Measurements from ENCODE around the gene FCRLB.
"Not testable (repeated sequence)": the region's sequence is repeated elsewhere in the genome, so short reads cannot be mapped to it uniquely, and the experiment has no call there.

FCRLB gene

DNA sequence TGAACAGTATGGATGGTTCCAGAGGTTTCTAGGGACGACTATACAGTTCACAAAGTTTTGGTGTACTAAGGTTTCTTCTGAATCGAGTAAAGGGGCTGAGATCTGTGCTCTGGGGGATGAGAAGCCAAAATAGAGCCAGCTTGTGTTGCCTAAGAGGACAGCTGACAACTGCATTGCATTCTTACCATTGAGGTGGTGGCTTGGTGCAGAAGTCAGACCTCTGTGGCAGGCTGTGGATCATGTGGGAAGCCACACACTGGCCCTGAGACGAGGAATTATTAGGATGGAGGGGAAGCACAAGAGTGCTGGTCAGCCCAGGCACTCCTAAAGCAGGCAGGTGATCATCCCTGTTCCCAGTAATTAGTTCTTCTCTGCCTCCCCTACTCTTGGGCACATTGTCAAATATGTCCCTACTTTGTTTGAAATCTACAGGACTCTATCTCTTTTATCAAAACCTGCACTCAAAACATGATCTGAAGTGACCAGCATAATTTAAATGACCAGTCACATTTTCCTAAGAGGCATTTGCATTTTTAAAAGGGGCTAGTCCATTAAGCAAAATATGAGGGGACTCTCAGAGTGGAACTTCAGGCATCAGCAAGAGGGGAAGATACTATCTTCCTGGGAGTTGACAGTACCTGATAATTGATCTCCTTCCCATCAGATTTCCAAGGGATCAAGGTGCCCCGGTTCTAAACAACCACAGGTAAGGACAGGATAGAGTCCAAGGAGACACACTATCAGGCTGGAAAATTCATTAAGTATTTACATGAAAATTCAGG, at the start of gene FCRLB:
FCRLB (plus strand) TSS at position 589 of the 782 bp plus-strand sequence. CDS start 1,129 bp downstream, outside the sequence.
- DNase-seq = no peak

- not testable (repeated sequence) for DNase-seq
Measured at GRCh38 chr1:161673437-161673836, 47.9 kb upstream of the FCRLB start.

DNA sequence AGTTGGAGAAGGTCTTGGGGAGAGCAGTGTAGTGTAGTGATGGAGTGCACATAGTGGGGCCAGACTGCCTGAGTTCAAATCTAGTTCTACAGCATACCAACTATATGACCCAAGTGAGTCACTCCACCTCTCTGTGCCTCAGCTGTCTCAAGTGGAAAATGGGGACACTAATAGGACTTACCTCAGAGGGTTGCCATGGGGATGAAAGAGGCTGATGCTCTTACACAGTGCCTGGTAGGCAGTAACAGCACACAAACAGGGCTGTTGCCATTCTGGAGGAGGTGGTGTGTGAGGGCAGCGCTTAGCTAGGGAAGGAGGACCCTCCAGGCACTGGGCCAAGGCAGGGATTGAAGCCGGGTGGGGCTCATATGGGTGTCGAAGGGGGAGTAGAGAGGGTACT, 46.9 kb upstream of the FCRLB start:
- not testable (repeated sequence) for DNase-seq

GRCh38 chr1:161674908-161675307, 46.4 kb upstream of the FCRLB start:
- DNase-seq = not testable (repeated sequence)

DNA sequence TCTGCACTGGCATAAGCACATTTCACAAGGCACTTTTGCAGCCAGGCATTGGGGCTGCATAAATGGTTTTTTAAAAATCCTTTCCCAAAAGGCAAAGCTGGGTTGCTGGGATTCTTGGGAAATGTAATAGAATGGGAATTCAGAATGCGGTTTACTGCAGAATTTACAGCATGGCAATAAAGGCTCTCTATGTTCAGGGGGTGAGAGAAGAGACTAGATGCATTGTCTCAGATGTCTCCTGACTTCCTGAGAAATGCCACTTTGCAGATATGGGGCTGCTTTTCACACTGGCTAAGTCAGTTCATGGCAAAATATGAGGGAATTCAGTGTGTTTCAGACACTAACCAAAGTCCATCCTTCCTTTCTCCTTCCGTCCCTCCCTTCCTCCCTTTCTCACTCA, 44.9 kb upstream of the FCRLB start:
- no peak for DNase-seq

DNA sequence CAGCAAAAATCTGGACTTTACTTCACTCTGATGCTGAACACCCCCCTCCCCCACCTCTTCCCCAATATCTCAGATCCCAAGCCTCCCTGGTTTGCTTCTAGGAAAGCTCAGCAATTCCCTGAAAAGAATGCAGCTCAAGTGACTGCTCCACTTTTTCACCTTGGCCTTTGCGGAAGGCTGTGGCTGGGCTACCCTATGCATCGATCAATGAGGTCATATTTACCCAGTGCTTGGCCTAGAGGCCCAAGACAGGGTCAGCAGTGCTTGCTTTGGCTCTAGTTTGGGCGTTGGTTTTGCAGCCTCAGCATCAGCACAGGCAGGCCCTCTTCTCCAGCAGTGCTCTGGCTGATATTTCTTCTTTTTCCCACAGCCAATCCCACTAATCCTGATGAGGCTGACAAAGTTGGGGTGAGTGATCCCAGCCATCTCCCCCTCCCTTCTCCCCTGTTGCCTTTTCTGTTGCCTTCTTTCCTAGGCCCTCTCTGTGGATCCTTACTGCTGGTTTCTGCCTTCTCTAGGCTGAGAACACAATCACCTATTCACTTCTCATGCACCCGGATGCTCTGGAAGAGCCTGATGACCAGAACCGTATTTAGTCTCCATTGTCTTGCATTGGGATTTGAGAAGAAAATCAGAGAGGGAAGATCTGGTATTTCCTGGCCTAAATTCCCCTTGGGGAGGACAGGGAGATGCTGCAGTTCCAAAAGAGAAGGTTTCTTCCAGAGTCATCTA, 44.2 kb upstream of the FCRLB start:
- no peak for DNase-seq

- DNase-seq = no peak
Measured at GRCh38 chr1:161678500-161678899, 42.8 kb upstream of the FCRLB start.

DNA sequence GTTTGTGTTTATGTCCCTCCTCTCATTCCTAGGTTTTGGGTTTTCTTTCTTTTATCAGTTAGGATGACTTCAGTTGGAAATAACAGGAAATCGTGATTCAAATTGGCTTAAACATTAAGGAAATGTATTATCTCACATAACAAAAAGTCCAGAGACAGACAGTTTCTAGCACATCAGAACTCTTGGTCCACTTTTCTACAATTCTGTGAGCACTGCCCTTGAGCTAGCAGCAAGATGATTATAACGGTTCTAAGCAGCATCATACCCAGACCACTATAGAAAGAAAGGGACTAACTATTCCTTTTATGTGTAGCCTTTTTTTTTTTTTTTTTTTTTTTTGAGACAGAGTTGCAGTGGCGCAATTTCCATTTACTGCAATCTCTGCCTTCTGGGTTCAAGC, 39.5 kb upstream of the FCRLB start:
- no peak for DNase-seq

GRCh38 chr1:161688946-161689345, 32.4 kb upstream of the FCRLB start:
- no peak for DNase-seq

DNA sequence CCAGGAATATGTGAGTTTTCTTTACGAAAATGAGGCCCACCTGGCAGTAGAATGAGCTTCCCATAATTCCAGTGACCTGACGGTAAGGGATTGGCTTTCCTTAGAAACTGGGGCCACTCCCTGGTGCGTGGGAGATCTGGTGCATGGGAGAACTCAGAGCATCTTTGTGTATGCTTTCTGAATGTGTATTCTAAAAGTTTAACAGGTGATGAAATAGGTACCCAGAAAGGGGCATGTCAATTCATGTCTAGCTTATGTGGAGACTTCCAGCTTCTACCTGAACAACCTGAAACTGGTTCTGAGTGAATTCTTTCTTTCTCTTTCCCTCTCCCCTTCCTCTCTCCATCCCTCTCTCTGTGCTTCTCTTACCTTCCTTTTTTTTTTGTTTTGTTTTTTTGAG, 29.5 kb upstream of the FCRLB start:
- no peak for DNase-seq

DNA sequence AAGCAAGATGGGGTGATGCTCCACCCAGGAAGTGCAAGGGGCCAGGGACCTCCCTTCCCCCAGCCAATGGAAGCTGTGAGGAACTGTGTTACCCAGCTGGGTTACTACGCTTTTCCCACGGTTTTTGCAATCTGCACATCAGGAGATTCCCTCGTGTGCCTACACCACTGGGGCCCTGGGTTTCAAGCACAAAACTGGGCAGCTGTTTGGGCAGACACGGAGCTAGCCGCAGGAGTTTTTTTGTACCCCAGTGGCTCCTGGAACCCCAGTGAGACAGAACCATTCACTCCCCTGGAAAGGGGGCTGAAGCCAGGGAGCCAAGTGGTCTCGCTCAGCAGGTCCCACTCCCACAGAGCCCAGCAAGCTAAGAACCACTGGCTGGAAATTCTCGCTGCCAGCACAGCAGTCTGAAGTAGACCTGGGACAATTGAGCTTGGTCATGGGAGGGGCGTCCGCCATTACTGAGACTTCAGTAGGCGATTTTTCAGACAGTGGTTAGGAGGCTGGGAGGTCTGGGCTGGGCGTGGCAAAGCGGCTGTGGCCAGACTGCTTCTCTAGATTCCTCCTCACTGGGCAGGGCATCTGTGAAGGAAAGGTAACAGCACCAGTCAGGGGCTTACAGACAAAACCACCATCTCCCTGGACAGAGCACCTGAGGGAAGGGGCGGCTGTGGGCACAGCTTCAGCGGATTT, 28.2 kb upstream of the FCRLB start:
- DNase-seq = not testable (repeated sequence)

- DNase-seq = not testable (repeated sequence)
Measured at GRCh38 chr1:161698302-161698701, 23.0 kb upstream of the FCRLB start.

GRCh38 chr1:161702250-161702649, 19.1 kb upstream of the FCRLB start:
- no peak for DNase-seq

DNA sequence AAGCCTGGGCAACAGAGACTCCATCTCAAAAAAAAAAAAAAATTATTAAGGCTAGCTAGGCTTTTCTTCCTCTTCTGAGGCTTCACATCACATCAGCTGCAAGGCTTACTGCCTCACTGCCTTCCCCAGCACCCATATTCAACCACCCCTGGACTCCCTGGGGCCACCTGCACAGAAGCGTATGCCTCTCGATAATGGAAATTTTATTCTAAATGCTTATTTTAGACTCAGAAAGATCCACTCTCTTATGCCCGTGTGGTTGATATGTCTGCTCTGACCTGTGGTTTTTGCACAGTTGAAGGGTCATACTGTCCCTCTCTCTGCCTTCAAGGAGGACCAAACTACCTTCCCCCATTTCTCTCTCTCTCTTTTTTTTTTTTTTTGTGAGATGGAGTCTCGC, 15.8 kb upstream of the FCRLB start:
- DNase-seq = no peak

DNA sequence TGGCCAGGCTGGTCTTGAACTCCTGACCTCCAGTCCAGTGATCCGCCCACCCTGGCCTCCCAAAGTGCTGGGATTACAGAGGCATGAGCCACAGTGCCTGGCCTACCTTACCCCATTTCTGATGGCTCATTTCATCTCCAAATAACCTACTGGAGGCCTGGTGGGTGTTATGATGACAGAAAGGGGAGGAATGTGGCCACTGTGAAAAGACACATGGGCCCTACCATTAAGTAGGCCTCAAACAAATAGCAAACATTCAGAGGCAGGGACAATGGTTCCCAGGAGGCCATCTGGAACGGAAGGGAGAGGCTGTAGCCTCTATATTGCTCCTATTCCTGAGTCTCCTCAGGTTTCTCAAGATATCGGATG, 15.2 kb upstream of the FCRLB start:
- no peak for DNase-seq

DNA sequence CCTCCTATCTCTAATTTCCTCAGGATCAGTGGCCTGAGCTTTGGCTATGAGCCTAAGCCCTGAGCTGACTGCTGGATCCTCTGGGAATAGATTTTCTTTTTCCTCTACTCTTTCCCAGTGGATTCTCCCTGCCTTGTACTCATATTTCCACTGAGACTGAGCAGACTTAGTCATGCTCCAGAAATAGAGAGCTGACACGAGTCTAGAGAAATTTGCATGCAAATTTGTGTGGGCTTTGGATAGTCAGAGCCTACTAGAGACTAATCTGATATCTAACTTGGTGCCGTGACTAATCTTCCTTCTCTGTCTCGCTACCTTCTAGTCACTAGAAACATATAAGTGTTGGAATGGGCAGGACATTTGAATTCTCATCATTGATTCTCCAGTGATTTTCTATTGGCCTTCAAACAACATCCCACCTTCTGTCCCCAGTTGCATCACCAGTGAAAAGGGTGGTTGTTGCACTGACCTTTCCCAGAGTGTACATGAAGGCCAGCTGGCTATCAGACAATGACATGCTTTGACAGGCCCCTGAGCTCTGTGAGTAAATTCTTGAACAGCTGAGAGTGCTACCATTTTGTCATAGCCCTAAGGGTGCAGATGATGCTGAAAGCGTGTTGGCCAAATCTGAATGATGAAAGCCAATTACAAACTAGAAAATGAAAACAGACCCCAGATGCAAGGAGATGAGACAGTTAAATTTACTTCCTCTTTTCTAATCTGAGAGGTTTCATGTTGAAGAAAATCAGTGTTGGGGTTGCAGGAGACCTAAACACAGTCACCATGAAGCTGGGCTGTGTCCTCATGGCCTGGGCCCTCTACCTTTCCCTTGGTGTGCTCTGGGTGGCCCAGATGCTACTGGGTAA, 14.6 kb upstream of the FCRLB start, which contains the start of gene FCRLA:
FCRLA (plus strand) TSS at position 748 of the 866 bp plus-strand sequence; CDS start at position 784, 36 bp downstream.
- DNase-seq = no peak

- DNase-seq = no peak
Measured at GRCh38 chr1:161707503-161707902, 13.8 kb upstream of the FCRLB start.

DNA sequence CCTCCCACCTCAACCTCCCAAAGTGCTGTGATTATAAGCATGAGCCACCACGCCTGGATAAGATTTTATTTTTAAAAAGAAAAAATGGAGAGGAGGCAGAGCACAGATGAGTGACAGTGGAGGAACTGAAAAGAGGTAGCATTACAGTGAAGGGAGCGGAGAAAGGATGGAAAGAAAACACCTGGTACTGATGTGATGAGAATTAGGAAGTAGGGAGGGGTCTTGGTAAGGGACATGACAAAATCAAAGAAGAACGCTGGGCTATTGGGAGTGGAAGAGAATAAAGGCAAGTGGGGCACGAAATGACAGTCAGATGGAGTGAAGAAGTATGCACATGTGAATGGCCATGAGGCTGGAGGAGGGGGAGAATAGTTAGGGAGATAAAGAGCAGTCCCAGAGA, 12.0 kb upstream of the FCRLB start:
- no peak for DNase-seq

GRCh38 chr1:161710560-161710959, 10.8 kb upstream of the FCRLB start:
- DNase-seq = no peak

DNA sequence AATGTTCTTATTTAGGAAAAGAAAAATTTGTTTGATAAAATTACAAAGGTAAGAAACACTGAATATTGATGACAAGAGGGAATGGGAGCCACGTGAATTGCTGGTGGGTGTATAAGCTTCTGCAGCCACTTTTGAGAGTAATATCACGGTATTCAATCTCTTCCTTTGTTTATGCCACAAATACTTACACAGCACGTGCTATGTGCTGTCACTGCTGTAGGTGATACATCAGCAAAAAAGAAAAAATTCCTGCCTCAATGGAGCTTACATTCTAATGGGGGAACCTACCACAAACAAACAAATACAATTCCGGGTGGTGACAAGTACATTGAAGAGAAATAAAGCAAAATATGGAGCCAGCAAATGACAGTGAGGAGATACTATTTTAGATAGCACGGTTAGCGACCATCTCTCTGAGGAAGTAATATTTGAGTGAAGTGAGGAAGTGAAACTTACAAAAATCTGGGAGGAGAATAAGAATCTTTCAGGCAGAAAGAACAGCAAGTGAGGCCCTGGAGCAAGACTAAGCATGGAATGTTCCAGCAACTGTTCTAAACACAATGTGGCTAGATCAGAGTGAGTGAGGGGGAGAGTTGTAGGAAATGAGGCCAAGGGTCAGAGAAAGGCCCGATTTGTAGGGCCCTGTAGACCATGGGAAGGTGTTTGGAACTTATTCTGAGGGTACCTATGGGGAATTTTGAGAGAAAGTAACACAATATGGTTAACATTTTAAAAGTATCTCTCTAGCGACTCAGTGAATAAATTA, 2.6 kb upstream of the FCRLB start:
- DNase-seq = no peak

- no peak for DNase-seq
Measured at GRCh38 chr1:161719325-161719611, 2.1 kb upstream of the FCRLB start.

GRCh38 chr1:161720422-161720821, 922 bp upstream of the FCRLB start:
- DNase-seq = no peak
